ENCODE results near the gene ARAP1. TPM values are rescaled to one million over a fixed set of nuclear protein-coding genes. Genes with fewer than 3 reads are reported as not detected.

ARAP1 gene
- polyA plus RNA-seq, 1 donor from 2014 or later, result 3.5 TPM

DNA sequence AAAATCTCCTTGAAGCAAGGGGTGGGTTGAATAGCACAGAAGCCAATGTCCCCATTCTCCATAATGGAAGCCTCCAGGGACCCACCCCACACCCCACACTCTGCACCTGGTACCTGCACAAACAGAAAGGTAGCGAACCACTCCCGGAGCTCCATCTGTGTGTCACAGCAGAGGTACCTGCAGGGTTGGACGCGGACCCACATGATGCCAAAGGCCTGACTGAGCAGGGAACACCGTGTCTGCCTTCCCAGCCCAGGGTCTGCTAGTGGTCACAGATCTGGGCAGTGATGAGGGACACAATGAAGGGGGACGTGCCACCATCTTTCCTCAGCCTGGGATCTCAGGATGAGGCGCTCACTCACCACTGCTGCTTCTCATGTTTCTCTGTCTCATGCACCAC, 64.9 kb downstream of the ARAP1 start:
- no peaks in the 10 kb centered on the region for H3K9me3 ChIP-seq (ENCODE audit: low read length)
- H3K27ac ChIP-seq (ENCODE audit: low read length), result no peak overlapping the region
- H3K27me3 ChIP-seq (ENCODE audit: insufficient read depth, low read depth, low read length), result no peaks in the 10 kb centered on the region
- no peak overlapping the region for H2AFZ ChIP-seq (ENCODE audit: low read depth, low read length)
- no peaks in the 10 kb centered on the region for H3F3A ChIP-seq (ENCODE audit: insufficient read depth, low read length, poor library complexity, severe bottlenecking)
- H3K4me3 ChIP-seq (ENCODE audit: low read length), result no peak overlapping the region
- TF ChIP-seq, protein P1, sequence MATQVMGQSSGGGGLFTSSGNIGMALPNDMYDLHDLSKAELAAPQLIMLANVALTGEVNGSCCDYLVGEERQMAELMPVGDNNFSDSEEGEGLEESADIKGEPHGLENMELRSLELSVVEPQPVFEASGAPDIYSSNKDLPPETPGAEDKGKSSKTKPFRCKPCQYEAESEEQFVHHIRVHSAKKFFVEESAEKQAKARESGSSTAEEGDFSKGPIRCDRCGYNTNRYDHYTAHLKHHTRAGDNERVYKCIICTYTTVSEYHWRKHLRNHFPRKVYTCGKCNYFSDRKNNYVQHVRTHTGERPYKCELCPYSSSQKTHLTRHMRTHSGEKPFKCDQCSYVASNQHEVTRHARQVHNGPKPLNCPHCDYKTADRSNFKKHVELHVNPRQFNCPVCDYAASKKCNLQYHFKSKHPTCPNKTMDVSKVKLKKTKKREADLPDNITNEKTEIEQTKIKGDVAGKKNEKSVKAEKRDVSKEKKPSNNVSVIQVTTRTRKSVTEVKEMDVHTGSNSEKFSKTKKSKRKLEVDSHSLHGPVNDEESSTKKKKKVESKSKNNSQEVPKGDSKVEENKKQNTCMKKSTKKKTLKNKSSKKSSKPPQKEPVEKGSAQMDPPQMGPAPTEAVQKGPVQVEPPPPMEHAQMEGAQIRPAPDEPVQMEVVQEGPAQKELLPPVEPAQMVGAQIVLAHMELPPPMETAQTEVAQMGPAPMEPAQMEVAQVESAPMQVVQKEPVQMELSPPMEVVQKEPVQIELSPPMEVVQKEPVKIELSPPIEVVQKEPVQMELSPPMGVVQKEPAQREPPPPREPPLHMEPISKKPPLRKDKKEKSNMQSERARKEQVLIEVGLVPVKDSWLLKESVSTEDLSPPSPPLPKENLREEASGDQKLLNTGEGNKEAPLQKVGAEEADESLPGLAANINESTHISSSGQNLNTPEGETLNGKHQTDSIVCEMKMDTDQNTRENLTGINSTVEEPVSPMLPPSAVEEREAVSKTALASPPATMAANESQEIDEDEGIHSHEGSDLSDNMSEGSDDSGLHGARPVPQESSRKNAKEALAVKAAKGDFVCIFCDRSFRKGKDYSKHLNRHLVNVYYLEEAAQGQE (IDR thresholded peaks at IDR 0.05; ENCODE audit: borderline replicate concordance), result no peak
- no peaks in the 10 kb centered on the region for H3K9me2 ChIP-seq (ENCODE audit: insufficient read depth, low read length)
- H3K36me3 ChIP-seq (ENCODE audit: insufficient read depth, low read length), result no peaks in the 10 kb centered on the region
- H3K9ac ChIP-seq (ENCODE audit: low read length), result no peak overlapping the region
- no peaks in the 10 kb centered on the region for H4K20me1 ChIP-seq (ENCODE audit: insufficient read depth)
- H3K79me2 ChIP-seq (replicated peaks; ENCODE audit: insufficient read depth, low read length), result no peaks in the 10 kb centered on the region
- no peak overlapping the region for H3K4me2 ChIP-seq (ENCODE audit: low read length)

DNA sequence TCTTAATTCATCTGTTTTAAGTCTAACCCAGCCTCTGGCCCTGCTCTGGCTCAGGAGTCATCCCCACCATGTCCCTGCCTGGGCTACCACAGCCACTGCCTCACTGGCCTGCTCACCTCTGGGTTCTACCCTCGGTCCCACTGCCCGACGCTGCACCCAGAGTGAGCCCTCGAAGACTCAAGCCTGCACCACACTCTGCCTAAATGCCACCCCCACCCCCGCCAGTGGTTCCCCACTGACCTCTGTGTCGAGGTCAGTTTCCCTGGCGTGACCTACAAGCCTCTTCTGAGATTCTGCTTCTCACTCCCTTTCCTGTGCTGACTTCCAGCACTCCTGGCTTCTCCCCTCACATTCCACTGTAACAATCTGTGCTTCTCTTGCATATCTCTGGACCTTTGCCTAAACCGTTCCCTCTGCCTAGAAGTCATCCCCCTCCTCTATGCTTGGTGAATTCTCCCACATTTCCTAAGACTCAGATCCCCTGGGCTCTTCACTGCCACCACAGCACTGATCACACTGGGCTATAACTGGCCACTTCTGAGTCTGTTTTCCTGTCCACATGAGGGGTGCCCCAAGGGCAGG, 65.5 kb downstream of the ARAP1 start:
- TF ChIP-seq SMC3 (conservative IDR thresholded peaks at IDR 0.05; ENCODE audit: poor library complexity) (no peak), RAD21 (conservative IDR thresholded peaks at IDR 0.05) (no peak), POLR2AphosphoS5 (IDR thresholded peaks at IDR 0.05) (no peak)
- TF ChIP-seq, protein P1 (IDR thresholded peaks at IDR 0.05; ENCODE audit: borderline replicate concordance), result no peak

GRCh38 chr11:72685560-72686480, 66.4 kb downstream of the ARAP1 start:
- Histone ChIP-seq H3K4me3 (ENCODE audit: low read length) (no peak overlapping the region), H3K9ac (ENCODE audit: low read length) (no peak overlapping the region), H3K4me2 (ENCODE audit: low read length) (no peak overlapping the region), H3K27me3 (ENCODE audit: insufficient read depth, low read depth, low read length) (no peaks in the 10 kb centered on the region), H4K20me1 (ENCODE audit: insufficient read depth) (no peaks in the 10 kb centered on the region), H3K27ac (ENCODE audit: low read length) (no peak overlapping the region), H2AFZ (ENCODE audit: low read depth, low read length) (no peak overlapping the region), H3F3A (ENCODE audit: insufficient read depth, low read length, poor library complexity, severe bottlenecking) (no peaks in the 10 kb centered on the region), H3K9me3 (ENCODE audit: low read length) (no peaks in the 10 kb centered on the region), H3K36me3 (ENCODE audit: insufficient read depth, low read length) (no peaks in the 10 kb centered on the region), H3K9me2 (ENCODE audit: insufficient read depth, low read length) (no peaks in the 10 kb centered on the region), H3K79me2 (replicated peaks; ENCODE audit: insufficient read depth, low read length) (no peaks in the 10 kb centered on the region)
- TF ChIP-seq SMC3 (conservative IDR thresholded peaks at IDR 0.05; ENCODE audit: poor library complexity) (no peak), MXI1 (conservative IDR thresholded peaks at IDR 0.05; ENCODE audit: poor library complexity, severe bottlenecking) (no peak), TAF1 (IDR thresholded peaks at IDR 0.05; ENCODE audit: low read depth) (no peak), POLR2AphosphoS5 (IDR thresholded peaks at IDR 0.05) (no peak)
- TF ChIP-seq, protein P2, sequence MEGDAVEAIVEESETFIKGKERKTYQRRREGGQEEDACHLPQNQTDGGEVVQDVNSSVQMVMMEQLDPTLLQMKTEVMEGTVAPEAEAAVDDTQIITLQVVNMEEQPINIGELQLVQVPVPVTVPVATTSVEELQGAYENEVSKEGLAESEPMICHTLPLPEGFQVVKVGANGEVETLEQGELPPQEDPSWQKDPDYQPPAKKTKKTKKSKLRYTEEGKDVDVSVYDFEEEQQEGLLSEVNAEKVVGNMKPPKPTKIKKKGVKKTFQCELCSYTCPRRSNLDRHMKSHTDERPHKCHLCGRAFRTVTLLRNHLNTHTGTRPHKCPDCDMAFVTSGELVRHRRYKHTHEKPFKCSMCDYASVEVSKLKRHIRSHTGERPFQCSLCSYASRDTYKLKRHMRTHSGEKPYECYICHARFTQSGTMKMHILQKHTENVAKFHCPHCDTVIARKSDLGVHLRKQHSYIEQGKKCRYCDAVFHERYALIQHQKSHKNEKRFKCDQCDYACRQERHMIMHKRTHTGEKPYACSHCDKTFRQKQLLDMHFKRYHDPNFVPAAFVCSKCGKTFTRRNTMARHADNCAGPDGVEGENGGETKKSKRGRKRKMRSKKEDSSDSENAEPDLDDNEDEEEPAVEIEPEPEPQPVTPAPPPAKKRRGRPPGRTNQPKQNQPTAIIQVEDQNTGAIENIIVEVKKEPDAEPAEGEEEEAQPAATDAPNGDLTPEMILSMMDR (IDR thresholded peaks at IDR 0.05; ENCODE audit: poor library complexity, severe bottlenecking), result no peak
- TF ChIP-seq, protein P1 (IDR thresholded peaks at IDR 0.05; ENCODE audit: borderline replicate concordance), result no peak

More for the DNA sequence above, 65.5 kb downstream of the ARAP1 start:
- Histone ChIP-seq H3K9me2 (ENCODE audit: insufficient read depth, low read length) (no peaks in the 10 kb centered on the region), H3K4me2 (ENCODE audit: low read length) (no peak overlapping the region), H4K20me1 (ENCODE audit: insufficient read depth) (no peaks in the 10 kb centered on the region), H3K79me2 (replicated peaks; ENCODE audit: insufficient read depth, low read length) (no peaks in the 10 kb centered on the region), H3K36me3 (ENCODE audit: insufficient read depth, low read length) (no peaks in the 10 kb centered on the region), H3K27me3 (ENCODE audit: insufficient read depth, low read depth, low read length) (no peaks in the 10 kb centered on the region), H3K9ac (ENCODE audit: low read length) (no peak overlapping the region), H3K4me3 (ENCODE audit: low read length) (no peak overlapping the region), H3K9me3 (ENCODE audit: low read length) (no peaks in the 10 kb centered on the region), H2AFZ (ENCODE audit: low read depth, low read length) (no peak overlapping the region), H3F3A (ENCODE audit: insufficient read depth, low read length, poor library complexity, severe bottlenecking) (no peaks in the 10 kb centered on the region), H3K27ac (ENCODE audit: low read length) (no peak overlapping the region)

Measured in neural cell (in vitro differentiated cells).